Stimulated activated CD4-positive, alpha-beta T cell treated with anti-CD3 and anti-CD28 coated beads, TNF-alpha, amount 100 ng/mL, for 48 hours (primary cell): Measurements from ENCODE around the gene RETREG3.
"Not testable (repeated sequence)": the region's sequence is repeated elsewhere in the genome, so short reads cannot be mapped to it uniquely, and the experiment has no call there.

ENCODE experiments used
- DNase-seq, 3 donors: peaks; one replicate each; pipeline ENCODE4 v3.0.0-alpha.2; 2020; ENCODE audit warnings: low read depth in 3 of 3

RETREG3 gene

GRCh38 chr17:42553161-42553818 is 55.9 kb downstream of the RETREG3 start:
- DNase-seq, result no peak

GRCh38 chr17:42552736-42553135 is 56.4 kb downstream of the RETREG3 start, which contains the start of gene HSD17B1:
TSS of gene HSD17B1 (plus strand) at chr17:42552923. CDS start at chr17:42552934, 11 bp downstream.
- DNase-seq, result not testable (repeated sequence)

- DNase-seq, result no peak
Measured at GRCh38 chr17:42548993-42549755, 60.0 kb downstream of the RETREG3 start.

GRCh38 chr17:42548070-42548837 is 60.9 kb downstream of the RETREG3 start:
- DNase-seq, result peak in 2 of 3 donors; percentile 61 to 81

GRCh38 chr17:42547698-42548069 is 61.5 kb downstream of the RETREG3 start:
- DNase-seq, result no peak

- DNase-seq, result no peak
Measured at GRCh38 chr17:42547001-42547461, 62.1 kb downstream of the RETREG3 start.

GRCh38 chr17:42545755-42546505 is 63.2 kb downstream of the RETREG3 start:
- DNase-seq, result not testable (repeated sequence)

DNA sequence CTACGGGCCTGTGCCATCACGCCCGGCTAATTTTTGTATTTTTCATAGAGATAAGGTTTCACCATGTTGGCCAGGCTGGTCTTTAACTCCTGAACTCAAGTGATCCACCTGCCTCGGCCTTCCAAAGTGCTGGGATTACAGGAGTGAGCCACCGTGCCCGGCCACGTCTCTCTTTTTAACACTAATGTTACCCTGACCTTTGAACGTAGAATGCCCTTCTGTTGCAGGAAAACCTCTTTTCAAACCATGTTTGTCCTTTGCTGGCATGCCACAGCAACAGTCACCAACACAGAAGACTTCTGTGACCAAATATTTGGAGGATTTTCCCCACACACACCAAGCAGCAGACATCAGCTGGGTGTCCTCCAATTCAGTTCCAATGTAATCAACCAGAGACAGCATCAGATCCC is 64.3 kb downstream of the RETREG3 start:
- no peak for DNase-seq

GRCh38 chr17:42543190-42544079 is 65.7 kb downstream of the RETREG3 start:
- DNase-seq, result no peak

- no peak for DNase-seq
Measured at GRCh38 chr17:42541041-42541833, 67.9 kb downstream of the RETREG3 start.

DNA sequence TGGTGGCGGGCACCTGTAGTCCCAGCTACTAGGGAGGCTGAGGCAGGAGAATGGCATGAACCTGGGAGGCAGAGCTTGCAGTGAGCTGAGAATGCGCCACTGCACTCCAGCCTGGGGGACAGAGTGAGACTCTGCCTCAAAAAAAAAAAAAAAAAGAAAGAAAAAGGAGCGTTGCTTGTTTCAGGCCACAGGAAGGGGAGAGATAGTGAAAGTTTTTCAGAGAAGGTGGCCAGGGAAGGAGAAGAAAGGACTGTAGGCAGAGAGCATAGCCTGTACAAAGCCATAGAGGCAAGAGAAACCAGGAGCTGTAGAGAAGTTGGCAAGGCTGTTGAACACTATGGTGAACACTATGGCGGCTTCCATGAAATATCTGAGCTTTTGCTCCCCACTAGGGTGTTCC is 68.6 kb downstream of the RETREG3 start:
- DNase-seq, result not testable (repeated sequence)

DNA sequence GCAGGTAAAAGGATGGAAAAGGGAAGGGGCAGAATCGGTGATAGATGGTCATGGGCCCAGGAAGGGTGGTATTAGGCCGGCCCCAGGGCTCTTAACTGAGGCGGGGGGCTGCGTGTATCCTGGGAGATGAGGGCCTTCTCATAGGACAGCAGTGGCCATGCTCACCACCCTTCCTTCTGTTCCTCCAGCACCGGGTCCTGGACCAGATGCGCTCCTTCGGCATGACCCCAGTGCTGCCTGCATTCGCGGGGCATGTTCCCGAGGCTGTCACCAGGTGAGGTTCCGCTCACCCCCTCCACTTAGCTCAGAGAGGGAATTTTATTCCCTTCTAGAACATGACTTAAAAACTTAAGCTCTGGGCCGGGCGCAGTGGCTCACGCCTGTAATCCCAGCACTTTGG is 70.7 kb downstream of the RETREG3 start:
- DNase-seq, result no peak

- no peak for DNase-seq
Measured at GRCh38 chr17:42537826-42538451, 71.2 kb downstream of the RETREG3 start.

DNA sequence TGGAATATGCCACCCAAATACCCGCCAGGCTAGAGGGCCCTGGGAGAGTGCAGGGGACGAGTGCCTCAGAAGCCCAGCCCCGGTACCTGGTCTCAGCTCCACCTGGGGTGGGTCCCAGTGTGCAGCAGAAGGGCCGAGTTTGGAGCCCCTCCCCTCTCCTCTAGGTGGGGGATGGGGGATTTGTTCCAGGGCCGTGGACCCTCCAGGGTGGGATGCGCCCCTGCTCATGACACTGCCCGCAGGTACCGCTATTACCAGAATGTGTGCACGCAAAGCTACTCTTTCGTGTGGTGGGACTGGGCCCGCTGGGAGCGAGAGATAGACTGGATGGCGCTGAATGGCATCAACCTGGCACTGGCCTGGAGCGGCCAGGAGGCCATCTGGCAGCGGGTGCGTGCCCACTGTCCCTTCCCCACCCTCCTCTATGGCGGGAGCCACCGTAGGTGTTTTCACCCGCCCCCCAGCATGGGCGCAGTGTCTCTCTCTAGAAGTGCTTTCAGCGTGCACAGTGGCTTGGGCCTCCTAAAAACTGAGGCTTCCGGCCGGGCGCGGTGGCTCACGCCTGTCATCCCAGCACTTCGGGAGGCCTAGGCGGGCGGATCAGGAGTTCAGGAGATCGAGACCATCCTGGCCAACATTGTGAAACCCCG is 71.9 kb downstream of the RETREG3 start:
- no peak for DNase-seq

DNA sequence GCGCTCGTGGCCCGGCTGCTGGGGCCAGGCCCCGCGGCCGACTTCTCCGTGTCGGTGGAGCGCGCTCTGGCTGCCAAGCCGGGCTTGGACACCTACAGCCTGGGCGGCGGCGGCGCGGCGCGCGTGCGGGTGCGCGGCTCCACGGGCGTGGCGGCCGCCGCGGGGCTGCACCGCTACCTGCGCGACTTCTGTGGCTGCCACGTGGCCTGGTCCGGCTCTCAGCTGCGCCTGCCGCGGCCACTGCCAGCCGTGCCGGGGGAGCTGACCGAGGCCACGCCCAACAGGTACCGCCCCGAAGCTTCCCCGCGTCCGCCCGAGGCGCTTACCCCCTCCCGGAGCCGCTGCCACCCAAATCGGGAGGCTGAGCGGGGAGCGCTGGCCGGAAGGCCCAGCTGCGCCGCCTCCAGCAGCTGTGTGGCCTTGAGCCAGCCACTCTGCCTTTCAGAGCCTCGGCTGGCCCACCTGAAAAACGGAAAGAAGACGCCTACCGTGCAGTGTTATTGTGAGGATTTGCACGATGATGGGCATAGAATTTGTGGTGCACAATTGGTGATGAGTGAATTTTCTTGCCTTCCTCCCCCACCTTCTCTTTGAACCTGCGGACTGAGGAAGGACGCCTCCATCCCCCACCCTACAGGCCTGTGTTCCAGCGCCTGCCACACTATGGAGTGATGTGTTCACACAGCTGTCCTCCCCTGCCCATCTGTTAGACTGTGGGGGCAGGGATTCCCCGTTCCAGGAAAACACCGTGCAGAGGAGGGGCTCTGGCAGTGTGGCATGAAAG is 72.6 kb downstream of the RETREG3 start:
- DNase-seq, result peak; percentile 44 to 79 (median 46)

DNA sequence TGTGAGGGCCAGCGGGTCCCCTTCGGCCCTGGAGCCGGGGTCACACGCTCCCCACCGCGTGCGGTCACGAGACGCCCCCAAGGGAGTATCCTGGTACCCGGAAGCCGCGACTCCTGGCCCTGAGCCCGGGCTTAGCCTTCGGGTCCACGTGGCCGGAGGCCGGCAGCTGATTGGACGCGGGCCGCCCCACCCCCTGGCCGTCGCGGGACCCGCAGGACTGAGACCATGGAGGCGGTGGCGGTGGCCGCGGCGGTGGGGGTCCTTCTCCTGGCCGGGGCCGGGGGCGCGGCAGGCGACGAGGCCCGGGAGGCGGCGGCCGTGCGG is 73.2 kb downstream of the RETREG3 start, which contains the start of gene NAGLU:
Gene NAGLU, plus strand, starts transcription at position 194 of the 324 bp plus-strand sequence. Its CDS starts 32 bp downstream, at position 226.
- peak; percentile 75 to 84 (median 77) for DNase-seq

- no peak for DNase-seq
Measured at GRCh38 chr17:42535155-42536047, 73.8 kb downstream of the RETREG3 start.
